ENCODE measurements around the gene SLAMF7.
"Not testable (repeated sequence)": the region's sequence is repeated elsewhere in the genome, so short reads cannot be mapped to it uniquely, and the experiment has no call there.

- TF ChIP-seq JDP2 (CRISPR knock-in tag; IDR thresholded peaks at IDR 0.05; ENCODE audit: borderline replicate concordance); ZNF644 (CRISPR knock-in tag; IDR thresholded peaks at IDR 0.05; ENCODE audit: low read depth); RBAK (CRISPR knock-in tag; IDR thresholded peaks at IDR 0.05); ZNF646 (CRISPR knock-in tag; IDR thresholded peaks at IDR 0.05); SP1 (IDR thresholded peaks at IDR 0.05); SP1 (CRISPR knock-in tag; IDR thresholded peaks at IDR 0.05): not testable (repeated sequence)
Observed at GRCh38 chr1:160714034-160714648, 24.9 kb upstream of the SLAMF7 start.
